Fibroblast of villous mesenchyme (primary cell): ENCODE results near the gene MGAT5. TPM values are rescaled to one million over a fixed set of nuclear protein-coding genes. Genes with fewer than 3 reads are reported as not detected.

Experiments used
- DNase-seq: peaks from one replicate; pipeline ENCODE4 v3.0.0-alpha.2; 2010; ENCODE audit warnings: low read depth
- H3K4me3 ChIP-seq: 2 replicates; pipeline ENCODE4 v1.5.1; 2011; ENCODE audit warnings: low read depth, mild to moderate bottlenecking, low read length
- small RNA-seq: library from RNA; depleted of rRNA; stranded (forward); fragments of <200 nt; gene quantifications from one replicate; pipeline ENCODE3, GENCODE V24; 2012
- total RNA-seq: library from RNA; depleted of rRNA; stranded (reverse); fragments of >200 nt; gene quantifications from 2 replicates; pipeline ENCODE4 v1.2.3, GENCODE V29; 2012
- TF ChIP-seq, protein P1 (sequence below): IDR thresholded peaks from 2 replicates; pipeline ENCODE4 v1.5.1; 2012; ENCODE audit warnings: low read depth, mild to moderate bottlenecking, low read length; ENCODE audit not compliant: insufficient read depth

The MGAT5 gene
- total RNA-seq, 1 donor = 109 TPM

DNA sequence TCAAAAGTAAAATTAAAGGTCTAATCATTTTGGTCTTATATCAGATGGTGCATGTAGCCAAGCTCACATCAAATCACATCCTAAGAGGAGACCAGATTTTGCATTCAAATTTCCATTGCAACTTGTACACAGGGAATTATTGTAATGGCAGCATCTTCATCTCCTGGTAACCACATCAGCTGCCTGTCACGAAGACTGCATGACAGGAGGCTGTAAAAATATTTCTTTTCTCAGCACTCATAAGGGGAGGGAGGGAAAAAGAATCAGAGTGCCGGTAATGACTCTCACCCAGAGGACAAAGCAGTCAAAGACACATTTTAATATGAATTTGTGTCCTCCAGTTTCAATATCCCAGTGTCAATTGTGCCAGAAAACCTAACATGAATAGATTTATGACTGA is 248.2 kb downstream of the MGAT5 start:
- no peak for DNase-seq
- no peak overlapping the region for H3K4me3 ChIP-seq
- TF ChIP-seq, protein P1, sequence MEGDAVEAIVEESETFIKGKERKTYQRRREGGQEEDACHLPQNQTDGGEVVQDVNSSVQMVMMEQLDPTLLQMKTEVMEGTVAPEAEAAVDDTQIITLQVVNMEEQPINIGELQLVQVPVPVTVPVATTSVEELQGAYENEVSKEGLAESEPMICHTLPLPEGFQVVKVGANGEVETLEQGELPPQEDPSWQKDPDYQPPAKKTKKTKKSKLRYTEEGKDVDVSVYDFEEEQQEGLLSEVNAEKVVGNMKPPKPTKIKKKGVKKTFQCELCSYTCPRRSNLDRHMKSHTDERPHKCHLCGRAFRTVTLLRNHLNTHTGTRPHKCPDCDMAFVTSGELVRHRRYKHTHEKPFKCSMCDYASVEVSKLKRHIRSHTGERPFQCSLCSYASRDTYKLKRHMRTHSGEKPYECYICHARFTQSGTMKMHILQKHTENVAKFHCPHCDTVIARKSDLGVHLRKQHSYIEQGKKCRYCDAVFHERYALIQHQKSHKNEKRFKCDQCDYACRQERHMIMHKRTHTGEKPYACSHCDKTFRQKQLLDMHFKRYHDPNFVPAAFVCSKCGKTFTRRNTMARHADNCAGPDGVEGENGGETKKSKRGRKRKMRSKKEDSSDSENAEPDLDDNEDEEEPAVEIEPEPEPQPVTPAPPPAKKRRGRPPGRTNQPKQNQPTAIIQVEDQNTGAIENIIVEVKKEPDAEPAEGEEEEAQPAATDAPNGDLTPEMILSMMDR = no peak

Small RNAs within 50 kb of the gene (small RNA-seq; reads per million reads assigned to genes)
- gene RNA5SP104 = not detected
